ENCODE data around the gene FBXW11. TPM values are rescaled to one million over a fixed set of nuclear protein-coding genes. Genes with fewer than 3 reads are reported as not detected.

FBXW11 gene
- total and polyA plus RNA-seq, 3 donors from 2014 or later = 46.3 to 61.8 (median 60.6) TPM

DNA sequence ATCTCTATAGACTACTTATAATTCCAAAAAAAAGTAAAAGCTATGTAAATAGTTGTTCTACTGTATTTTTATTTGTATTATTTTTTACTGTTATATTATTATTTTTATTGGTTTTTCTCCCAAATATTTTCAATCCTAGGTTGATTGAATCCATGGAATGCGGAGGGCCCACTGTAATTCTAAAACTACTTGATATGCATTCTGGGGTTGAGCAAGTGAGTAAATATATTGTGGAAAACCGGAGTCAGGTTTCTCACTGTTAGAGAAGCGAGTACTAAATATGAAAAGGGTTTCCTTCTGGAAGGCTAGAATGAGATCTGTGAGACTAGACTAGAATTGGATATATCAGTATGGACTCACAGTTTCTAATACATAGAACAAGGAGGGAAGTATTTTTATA, 66.5 kb downstream of the FBXW11 start:
- no peaks in the 10 kb centered on the region for H3K36me3 ChIP-seq (ENCODE audit: low read depth, missing control alignments)
- H3K27me3 ChIP-seq = no peaks in the 10 kb centered on the region
- TF ChIP-seq, protein P1, sequence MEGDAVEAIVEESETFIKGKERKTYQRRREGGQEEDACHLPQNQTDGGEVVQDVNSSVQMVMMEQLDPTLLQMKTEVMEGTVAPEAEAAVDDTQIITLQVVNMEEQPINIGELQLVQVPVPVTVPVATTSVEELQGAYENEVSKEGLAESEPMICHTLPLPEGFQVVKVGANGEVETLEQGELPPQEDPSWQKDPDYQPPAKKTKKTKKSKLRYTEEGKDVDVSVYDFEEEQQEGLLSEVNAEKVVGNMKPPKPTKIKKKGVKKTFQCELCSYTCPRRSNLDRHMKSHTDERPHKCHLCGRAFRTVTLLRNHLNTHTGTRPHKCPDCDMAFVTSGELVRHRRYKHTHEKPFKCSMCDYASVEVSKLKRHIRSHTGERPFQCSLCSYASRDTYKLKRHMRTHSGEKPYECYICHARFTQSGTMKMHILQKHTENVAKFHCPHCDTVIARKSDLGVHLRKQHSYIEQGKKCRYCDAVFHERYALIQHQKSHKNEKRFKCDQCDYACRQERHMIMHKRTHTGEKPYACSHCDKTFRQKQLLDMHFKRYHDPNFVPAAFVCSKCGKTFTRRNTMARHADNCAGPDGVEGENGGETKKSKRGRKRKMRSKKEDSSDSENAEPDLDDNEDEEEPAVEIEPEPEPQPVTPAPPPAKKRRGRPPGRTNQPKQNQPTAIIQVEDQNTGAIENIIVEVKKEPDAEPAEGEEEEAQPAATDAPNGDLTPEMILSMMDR (IDR thresholded peaks at IDR 0.05) = no peak
- no peak for TF ChIP-seq POLR2A (IDR thresholded peaks at IDR 0.05)
- H3K4me3 ChIP-seq = no peak overlapping the region
- no peaks in the 10 kb centered on the region for H3K9me3 ChIP-seq
- DNase-seq = no peak
- intact Hi-C loops (cut with DNase I; ENCODE audit: low total_unique reads) = no loop called here
- WGBS, 2 donors = 92 to 93% methylated on average over 3 of the region's 3 CpGs
- no peak overlapping the region for H3K27ac ChIP-seq
- no peaks in the 10 kb centered on the region for H3K4me1 ChIP-seq

DNA sequence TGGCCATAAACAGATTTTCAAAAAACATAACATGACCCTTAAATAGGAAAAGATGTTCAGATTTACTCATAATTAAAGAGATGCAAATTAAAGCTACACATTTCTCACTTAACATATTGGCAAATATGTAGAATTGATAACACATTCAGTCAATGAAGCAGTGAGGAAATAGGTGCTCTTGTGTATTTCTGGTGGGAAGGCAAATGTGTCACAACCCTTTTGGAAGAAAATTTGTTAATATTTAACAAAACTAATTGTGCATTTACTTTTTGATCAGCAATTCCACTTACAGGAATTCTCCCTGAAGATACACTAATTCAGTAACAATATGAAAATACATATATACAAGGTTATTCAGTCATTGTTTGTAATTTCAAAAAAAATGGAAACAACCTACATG, 68.1 kb downstream of the FBXW11 start:
- no peak overlapping the region for H3K27ac ChIP-seq
- H3K27me3 ChIP-seq = no peaks in the 10 kb centered on the region
- TF ChIP-seq POLR2A (IDR thresholded peaks at IDR 0.05) = no peak
- TF ChIP-seq, protein P1 (IDR thresholded peaks at IDR 0.05) = no peak
- H3K4me1 ChIP-seq = no peaks in the 10 kb centered on the region
- intact Hi-C loops (cut with DNase I; ENCODE audit: low total_unique reads) = no loop called here
- H3K36me3 ChIP-seq (ENCODE audit: low read depth, missing control alignments) = no peaks in the 10 kb centered on the region
- no peak for DNase-seq
- no peak overlapping the region for H3K4me3 ChIP-seq
- no peaks in the 10 kb centered on the region for H3K9me3 ChIP-seq

DNA sequence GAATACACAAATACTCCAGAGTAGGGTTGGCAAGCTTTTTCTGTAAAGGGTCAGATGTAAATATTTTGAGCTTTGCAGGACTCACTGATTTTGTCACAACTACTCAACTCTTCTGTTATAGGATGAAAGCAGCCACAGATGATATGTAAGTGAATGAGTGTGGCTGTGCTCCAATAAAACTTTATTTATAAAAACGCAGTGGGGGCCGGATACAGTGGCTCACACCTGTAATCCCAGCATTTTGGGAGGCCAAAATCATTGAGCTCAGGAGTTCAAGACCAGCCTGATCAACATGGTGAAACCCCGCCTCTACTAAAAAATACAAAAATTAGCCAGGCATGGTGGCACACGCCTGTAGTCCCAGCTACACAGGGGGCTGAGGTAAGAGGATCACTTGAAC, 69.1 kb downstream of the FBXW11 start:
- H3K36me3 ChIP-seq (ENCODE audit: low read depth, missing control alignments) = no peaks in the 10 kb centered on the region
- no peak overlapping the region for H3K4me3 ChIP-seq
- TF ChIP-seq, protein P1 (IDR thresholded peaks at IDR 0.05) = no peak
- no peak for TF ChIP-seq POLR2A (IDR thresholded peaks at IDR 0.05)
- no peaks in the 10 kb centered on the region for H3K4me1 ChIP-seq
- intact Hi-C loops (cut with DNase I; ENCODE audit: low total_unique reads) = no loop called here
- 97 to 100% methylated on average over 4 of the region's 4 CpGs for WGBS, 2 donors
- no peak for DNase-seq
- H3K9me3 ChIP-seq = no peaks in the 10 kb centered on the region
- H3K27ac ChIP-seq = no peak overlapping the region
- H3K27me3 ChIP-seq = no peaks in the 10 kb centered on the region

DNA sequence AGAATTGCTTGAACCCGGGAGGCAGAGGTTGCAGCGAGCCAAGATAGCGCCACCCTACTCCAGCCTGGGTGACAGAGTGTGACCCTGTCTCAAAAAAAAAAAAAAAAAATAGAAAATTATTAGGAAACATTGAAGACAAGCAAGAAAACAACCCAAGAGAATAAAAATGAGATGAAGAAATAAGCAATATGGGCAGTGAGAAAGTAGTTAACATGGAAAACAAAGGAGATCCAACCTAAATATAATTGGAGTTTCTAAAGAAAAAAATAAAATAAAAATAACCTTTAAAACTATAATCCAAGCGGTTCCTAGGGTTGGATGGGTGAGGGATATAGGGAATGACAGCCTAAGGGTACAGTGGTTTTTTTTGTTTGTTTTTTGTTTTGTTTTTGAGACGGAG, 71.9 kb downstream of the FBXW11 start:
- no peaks in the 10 kb centered on the region for H3K4me1 ChIP-seq
- H3K36me3 ChIP-seq (ENCODE audit: low read depth, missing control alignments) = no peaks in the 10 kb centered on the region
- TF ChIP-seq POLR2A (IDR thresholded peaks at IDR 0.05) = no peak
- TF ChIP-seq, protein P1 (IDR thresholded peaks at IDR 0.05) = no peak
- no peaks in the 10 kb centered on the region for H3K27me3 ChIP-seq
- H3K27ac ChIP-seq = no peak overlapping the region
- H3K4me3 ChIP-seq = no peak overlapping the region
- WGBS, 2 donors = 96 to 99% methylated on average over 5 of the region's 5 CpGs
- intact Hi-C loops (cut with DNase I; ENCODE audit: low total_unique reads) = no loop called here
- H3K9me3 ChIP-seq = no peaks in the 10 kb centered on the region
- DNase-seq = no peak

DNA sequence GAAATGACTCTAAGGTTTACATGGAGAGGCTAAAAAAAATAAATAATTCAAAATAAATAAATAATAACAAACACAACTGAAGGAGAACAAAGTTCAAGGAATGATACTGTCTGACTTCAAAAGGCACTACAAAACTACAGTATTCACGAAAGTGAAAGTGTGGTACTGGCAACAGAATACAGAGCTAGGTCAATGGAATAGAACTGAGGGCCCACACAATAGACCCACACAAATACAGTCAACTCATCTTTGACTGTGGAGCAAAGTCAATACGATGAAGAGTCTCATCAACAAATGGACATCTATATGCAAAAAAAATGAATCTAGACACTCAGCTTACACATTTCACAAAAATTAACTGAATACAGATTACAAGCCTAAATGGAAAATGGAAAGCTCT, 75.3 kb downstream of the FBXW11 start:
- no peaks in the 10 kb centered on the region for H3K4me1 ChIP-seq
- H3K36me3 ChIP-seq (ENCODE audit: low read depth, missing control alignments) = no peaks in the 10 kb centered on the region
- TF ChIP-seq, protein P1 (IDR thresholded peaks at IDR 0.05) = no peak
- TF ChIP-seq POLR2A (IDR thresholded peaks at IDR 0.05) = no peak
- no peak overlapping the region for H3K27ac ChIP-seq
- intact Hi-C loops (cut with DNase I; ENCODE audit: low total_unique reads) = no loop called here
- no peak overlapping the region for H3K4me3 ChIP-seq
- no peaks in the 10 kb centered on the region for H3K9me3 ChIP-seq
- WGBS, 2 donors = 93 to 95% methylated on average over 2 of the region's 2 CpGs
- H3K27me3 ChIP-seq = no peaks in the 10 kb centered on the region
- DNase-seq = no peak
